Measurements from ENCODE around the gene CELA2B.
"Not testable (repeated sequence)": the region's sequence is repeated elsewhere in the genome, so short reads cannot be mapped to it uniquely, and the experiment has no call there.

The CELA2B gene

GRCh38 chr1:15444468-15445389 is 31.2 kb upstream of the CELA2B start:
- no peak overlapping the region for H3K4me3 ChIP-seq (ENCODE audit: low read depth, low read length)

- no peak overlapping the region for H3K4me3 ChIP-seq (ENCODE audit: low read depth, low read length)
These were observed 30.3 kb upstream of the CELA2B start for GRCh38 chr1:15445390-15446122.

GRCh38 chr1:15446212-15446611 is 29.7 kb upstream of the CELA2B start:
- H3K4me3 ChIP-seq (ENCODE audit: low read depth, low read length): no peak overlapping the region

- H3K4me3 ChIP-seq (ENCODE audit: low read depth, low read length): no peak overlapping the region
These were observed 26.9 kb upstream of the CELA2B start for GRCh38 chr1:15448877-15449462.

- no peak overlapping the region for H3K4me3 ChIP-seq (ENCODE audit: low read depth, low read length)
These were observed 26.3 kb upstream of the CELA2B start for GRCh38 chr1:15449567-15449966.

- H3K4me3 ChIP-seq (ENCODE audit: low read depth, low read length): no peak overlapping the region
These were observed 24.7 kb upstream of the CELA2B start for GRCh38 chr1:15451014-15451722.

- no peak overlapping the region for H3K4me3 ChIP-seq (ENCODE audit: low read depth, low read length)
These were observed 23.7 kb upstream of the CELA2B start for GRCh38 chr1:15452216-15452615.

- no peak overlapping the region for H3K4me3 ChIP-seq (ENCODE audit: low read depth, low read length)
These were observed 22.9 kb upstream of the CELA2B start for GRCh38 chr1:15452866-15453571.

- H3K4me3 ChIP-seq (ENCODE audit: low read depth, low read length): no peak overlapping the region
These were observed 22.2 kb upstream of the CELA2B start for GRCh38 chr1:15453734-15454133.

GRCh38 chr1:15454256-15454655 is 21.6 kb upstream of the CELA2B start:
- H3K4me3 ChIP-seq (ENCODE audit: low read depth, low read length): no peak overlapping the region

GRCh38 chr1:15455522-15455921 is 20.4 kb upstream of the CELA2B start:
- no peak overlapping the region for H3K4me3 ChIP-seq (ENCODE audit: low read depth, low read length)

- H3K4me3 ChIP-seq (ENCODE audit: low read depth, low read length): no peak within 1 kb of the TSS
These were observed 19.5 kb upstream of the CELA2B start, which contains the start of gene CELA2A for GRCh38 chr1:15456313-15456954. CELA2A (plus strand) TSS chr1:15456732; CDS start chr1:15456754, 22 bp downstream.

GRCh38 chr1:15457585-15457984 is 18.3 kb upstream of the CELA2B start:
- H3K4me3 ChIP-seq (ENCODE audit: low read depth, low read length): no peak overlapping the region

- H3K4me3 ChIP-seq (ENCODE audit: low read depth, low read length): not testable (repeated sequence)
These were observed 17.5 kb upstream of the CELA2B start for GRCh38 chr1:15458388-15458787.

- H3K4me3 ChIP-seq (ENCODE audit: low read depth, low read length): no peak overlapping the region
These were observed 15.9 kb upstream of the CELA2B start for GRCh38 chr1:15459771-15460707.

- no peak overlapping the region for H3K4me3 ChIP-seq (ENCODE audit: low read depth, low read length)
These were observed 15.2 kb upstream of the CELA2B start for GRCh38 chr1:15460708-15461095.

GRCh38 chr1:15463064-15463800 is 12.7 kb upstream of the CELA2B start:
- H3K4me3 ChIP-seq (ENCODE audit: low read depth, low read length): not testable (repeated sequence)

GRCh38 chr1:15463926-15464322 is 12.0 kb upstream of the CELA2B start:
- not testable (repeated sequence) for H3K4me3 ChIP-seq (ENCODE audit: low read depth, low read length)
